Measurements from ENCODE around the gene SOBP.

SOBP gene

DNA sequence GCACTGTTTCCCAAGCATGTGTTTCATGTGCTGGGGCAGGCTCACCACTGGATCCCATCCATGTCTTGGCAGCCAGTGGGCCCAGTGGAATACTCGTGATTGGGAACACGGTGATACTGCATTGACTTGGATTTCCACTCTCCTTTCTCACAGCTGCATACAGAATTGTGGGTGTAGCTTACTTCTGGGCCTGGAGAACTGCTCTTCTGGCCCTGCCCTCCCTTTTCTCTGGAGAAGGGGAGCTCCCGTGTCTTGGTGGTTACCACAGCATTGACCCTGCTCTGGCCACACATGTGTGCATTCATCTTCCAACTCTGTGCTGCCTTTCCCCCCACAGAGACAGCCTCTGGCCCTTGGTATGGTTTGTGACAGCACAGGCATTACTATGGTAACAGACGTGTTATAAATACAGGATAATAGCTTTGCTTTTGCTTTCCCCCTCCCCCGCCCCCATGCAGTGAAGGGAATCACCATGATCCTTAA, 21.6 kb downstream of the SOBP start:
- no peak for ATAC-seq
- TF ChIP-seq ZNF70 (CRISPR knock-in tag; IDR thresholded peaks at IDR 0.05) (no peak), GLIS3 (CRISPR knock-in tag; IDR thresholded peaks at IDR 0.05) (no peak), CSDC2 (CRISPR knock-in tag; IDR thresholded peaks at IDR 0.05) (no peak), ZC3H10 (CRISPR knock-in tag; IDR thresholded peaks at IDR 0.05) (no peak), ISL1 (CRISPR knock-in tag; IDR thresholded peaks at IDR 0.05) (no peak), ZNF565 (CRISPR knock-in tag; conservative IDR thresholded peaks at IDR 0.05; ENCODE audit: low read depth) (no peak), ARNTL (CRISPR knock-in tag; IDR thresholded peaks at IDR 0.05; ENCODE audit: borderline replicate concordance, low read depth) (no peak)
- TF ChIP-seq, protein P1, sequence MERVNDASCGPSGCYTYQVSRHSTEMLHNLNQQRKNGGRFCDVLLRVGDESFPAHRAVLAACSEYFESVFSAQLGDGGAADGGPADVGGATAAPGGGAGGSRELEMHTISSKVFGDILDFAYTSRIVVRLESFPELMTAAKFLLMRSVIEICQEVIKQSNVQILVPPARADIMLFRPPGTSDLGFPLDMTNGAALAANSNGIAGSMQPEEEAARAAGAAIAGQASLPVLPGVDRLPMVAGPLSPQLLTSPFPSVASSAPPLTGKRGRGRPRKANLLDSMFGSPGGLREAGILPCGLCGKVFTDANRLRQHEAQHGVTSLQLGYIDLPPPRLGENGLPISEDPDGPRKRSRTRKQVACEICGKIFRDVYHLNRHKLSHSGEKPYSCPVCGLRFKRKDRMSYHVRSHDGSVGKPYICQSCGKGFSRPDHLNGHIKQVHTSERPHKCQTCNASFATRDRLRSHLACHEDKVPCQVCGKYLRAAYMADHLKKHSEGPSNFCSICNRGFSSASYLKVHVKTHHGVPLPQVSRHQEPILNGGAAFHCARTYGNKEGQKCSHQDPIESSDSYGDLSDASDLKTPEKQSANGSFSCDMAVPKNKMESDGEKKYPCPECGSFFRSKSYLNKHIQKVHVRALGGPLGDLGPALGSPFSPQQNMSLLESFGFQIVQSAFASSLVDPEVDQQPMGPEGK (CRISPR knock-in tag; IDR thresholded peaks at IDR 0.05; ENCODE audit: borderline replicate concordance) = no peak

DNA sequence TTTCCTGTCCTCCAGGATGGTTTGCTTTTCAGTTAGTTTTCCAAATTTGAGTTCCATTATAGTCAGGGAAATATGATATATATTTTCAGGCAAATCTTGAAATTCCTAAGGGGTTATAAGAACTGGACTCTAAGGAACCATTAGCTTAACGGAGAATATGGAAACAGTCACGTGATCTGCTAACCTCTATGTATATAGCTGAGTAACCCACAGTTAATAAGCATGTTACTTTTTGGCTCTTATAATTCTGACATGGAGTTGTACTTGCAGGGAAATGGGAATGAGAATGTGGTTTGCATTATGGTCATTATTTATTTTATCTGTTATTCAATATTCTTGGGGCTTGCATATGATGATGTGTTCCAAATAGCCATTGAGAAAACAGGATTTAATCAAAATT, 23.3 kb downstream of the SOBP start:
- no peak for ATAC-seq
- no peak for TF ChIP-seq CSDC2 (CRISPR knock-in tag; IDR thresholded peaks at IDR 0.05)
- TF ChIP-seq, protein P1 (CRISPR knock-in tag; IDR thresholded peaks at IDR 0.05; ENCODE audit: borderline replicate concordance) = no peak
- no peak for TF ChIP-seq TCF4 (CRISPR knock-in tag; IDR thresholded peaks at IDR 0.05; ENCODE audit: borderline replicate concordance)
- TF ChIP-seq ZNF565 (CRISPR knock-in tag; conservative IDR thresholded peaks at IDR 0.05; ENCODE audit: low read depth) = no peak
- no peak for TF ChIP-seq ESRRG (CRISPR knock-in tag; IDR thresholded peaks at IDR 0.05)
- TF ChIP-seq, protein P2, sequence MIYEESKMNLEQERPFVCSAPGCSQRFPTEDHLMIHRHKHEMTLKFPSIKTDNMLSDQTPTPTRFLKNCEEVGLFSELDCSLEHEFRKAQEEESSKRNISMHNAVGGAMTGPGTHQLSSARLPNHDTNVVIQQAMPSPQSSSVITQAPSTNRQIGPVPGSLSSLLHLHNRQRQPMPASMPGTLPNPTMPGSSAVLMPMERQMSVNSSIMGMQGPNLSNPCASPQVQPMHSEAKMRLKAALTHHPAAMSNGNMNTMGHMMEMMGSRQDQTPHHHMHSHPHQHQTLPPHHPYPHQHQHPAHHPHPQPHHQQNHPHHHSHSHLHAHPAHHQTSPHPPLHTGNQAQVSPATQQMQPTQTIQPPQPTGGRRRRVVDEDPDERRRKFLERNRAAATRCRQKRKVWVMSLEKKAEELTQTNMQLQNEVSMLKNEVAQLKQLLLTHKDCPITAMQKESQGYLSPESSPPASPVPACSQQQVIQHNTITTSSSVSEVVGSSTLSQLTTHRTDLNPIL (CRISPR knock-in tag; IDR thresholded peaks at IDR 0.05; ENCODE audit: low read depth) = no peak
- TF ChIP-seq PPARA (CRISPR knock-in tag; IDR thresholded peaks at IDR 0.05; ENCODE audit: borderline replicate concordance) = no peak
- TF ChIP-seq, protein P3, sequence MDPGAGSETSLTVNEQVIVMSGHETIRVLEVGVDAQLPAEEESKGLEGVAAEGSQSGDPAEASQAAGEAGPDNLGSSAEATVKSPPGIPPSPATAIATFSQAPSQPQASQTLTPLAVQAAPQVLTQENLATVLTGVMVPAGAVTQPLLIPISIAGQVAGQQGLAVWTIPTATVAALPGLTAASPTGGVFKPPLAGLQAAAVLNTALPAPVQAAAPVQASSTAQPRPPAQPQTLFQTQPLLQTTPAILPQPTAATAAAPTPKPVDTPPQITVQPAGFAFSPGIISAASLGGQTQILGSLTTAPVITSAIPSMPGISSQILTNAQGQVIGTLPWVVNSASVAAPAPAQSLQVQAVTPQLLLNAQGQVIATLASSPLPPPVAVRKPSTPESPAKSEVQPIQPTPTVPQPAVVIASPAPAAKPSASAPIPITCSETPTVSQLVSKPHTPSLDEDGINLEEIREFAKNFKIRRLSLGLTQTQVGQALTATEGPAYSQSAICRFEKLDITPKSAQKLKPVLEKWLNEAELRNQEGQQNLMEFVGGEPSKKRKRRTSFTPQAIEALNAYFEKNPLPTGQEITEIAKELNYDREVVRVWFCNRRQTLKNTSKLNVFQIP (CRISPR knock-in tag; IDR thresholded peaks at IDR 0.05; ENCODE audit: borderline replicate concordance, low read depth) = no peak
- TF ChIP-seq OSR1 (CRISPR knock-in tag; IDR thresholded peaks at IDR 0.05) = no peak
- no peak for TF ChIP-seq SNAI2 (CRISPR knock-in tag; IDR thresholded peaks at IDR 0.05)
- TF ChIP-seq ZNF70 (CRISPR knock-in tag; IDR thresholded peaks at IDR 0.05) = no peak

DNA sequence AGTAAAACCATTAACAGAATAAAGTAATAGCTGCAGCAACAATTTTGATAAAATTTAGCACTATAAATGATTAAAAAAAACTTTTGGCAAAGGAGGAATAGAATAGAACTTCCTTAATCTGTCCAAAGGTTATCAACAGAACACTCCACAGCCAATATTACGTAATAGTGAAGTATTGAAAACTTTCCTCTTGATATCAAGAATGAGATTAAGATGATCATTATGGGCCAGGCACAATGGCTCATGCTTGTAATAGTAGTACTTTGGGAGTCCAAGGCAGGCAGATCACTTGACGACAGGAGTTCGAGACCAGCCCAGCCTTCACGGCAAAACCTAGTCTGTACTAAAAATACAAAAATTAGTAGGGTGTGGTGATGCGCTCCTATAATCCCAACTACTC, 26.0 kb downstream of the SOBP start:
- TF ChIP-seq ZFP3 (CRISPR knock-in tag; IDR thresholded peaks at IDR 0.05) = no peak
- TF ChIP-seq BACH2 (CRISPR knock-in tag; IDR thresholded peaks at IDR 0.05; ENCODE audit: borderline replicate concordance) = no peak
- no peak for TF ChIP-seq CSDC2 (CRISPR knock-in tag; IDR thresholded peaks at IDR 0.05)
- no peak for TF ChIP-seq RARB (CRISPR knock-in tag; IDR thresholded peaks at IDR 0.05)
- no peak for TF ChIP-seq TOX (CRISPR knock-in tag; IDR thresholded peaks at IDR 0.05; ENCODE audit: borderline replicate concordance)
- TF ChIP-seq, protein P3 (CRISPR knock-in tag; IDR thresholded peaks at IDR 0.05; ENCODE audit: borderline replicate concordance, low read depth) = no peak
- TF ChIP-seq ESRRG (CRISPR knock-in tag; IDR thresholded peaks at IDR 0.05) = no peak
- TF ChIP-seq ZC3H10 (CRISPR knock-in tag; IDR thresholded peaks at IDR 0.05) = no peak
- TF ChIP-seq ISL1 (CRISPR knock-in tag; IDR thresholded peaks at IDR 0.05) = no peak
- TF ChIP-seq, protein P4, sequence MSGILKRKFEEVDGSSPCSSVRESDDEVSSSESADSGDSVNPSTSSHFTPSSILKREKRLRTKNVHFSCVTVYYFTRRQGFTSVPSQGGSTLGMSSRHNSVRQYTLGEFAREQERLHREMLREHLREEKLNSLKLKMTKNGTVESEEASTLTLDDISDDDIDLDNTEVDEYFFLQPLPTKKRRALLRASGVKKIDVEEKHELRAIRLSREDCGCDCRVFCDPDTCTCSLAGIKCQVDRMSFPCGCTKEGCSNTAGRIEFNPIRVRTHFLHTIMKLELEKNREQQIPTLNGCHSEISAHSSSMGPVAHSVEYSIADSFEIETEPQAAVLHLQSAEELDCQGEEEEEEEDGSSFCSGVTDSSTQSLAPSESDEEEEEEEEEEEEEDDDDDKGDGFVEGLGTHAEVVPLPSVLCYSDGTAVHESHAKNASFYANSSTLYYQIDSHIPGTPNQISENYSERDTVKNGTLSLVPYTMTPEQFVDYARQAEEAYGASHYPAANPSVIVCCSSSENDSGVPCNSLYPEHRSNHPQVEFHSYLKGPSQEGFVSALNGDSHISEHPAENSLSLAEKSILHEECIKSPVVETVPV (CRISPR knock-in tag; IDR thresholded peaks at IDR 0.05) = no peak
- TF ChIP-seq ARNTL (CRISPR knock-in tag; IDR thresholded peaks at IDR 0.05; ENCODE audit: borderline replicate concordance, low read depth) = no peak
- TF ChIP-seq, protein P5, sequence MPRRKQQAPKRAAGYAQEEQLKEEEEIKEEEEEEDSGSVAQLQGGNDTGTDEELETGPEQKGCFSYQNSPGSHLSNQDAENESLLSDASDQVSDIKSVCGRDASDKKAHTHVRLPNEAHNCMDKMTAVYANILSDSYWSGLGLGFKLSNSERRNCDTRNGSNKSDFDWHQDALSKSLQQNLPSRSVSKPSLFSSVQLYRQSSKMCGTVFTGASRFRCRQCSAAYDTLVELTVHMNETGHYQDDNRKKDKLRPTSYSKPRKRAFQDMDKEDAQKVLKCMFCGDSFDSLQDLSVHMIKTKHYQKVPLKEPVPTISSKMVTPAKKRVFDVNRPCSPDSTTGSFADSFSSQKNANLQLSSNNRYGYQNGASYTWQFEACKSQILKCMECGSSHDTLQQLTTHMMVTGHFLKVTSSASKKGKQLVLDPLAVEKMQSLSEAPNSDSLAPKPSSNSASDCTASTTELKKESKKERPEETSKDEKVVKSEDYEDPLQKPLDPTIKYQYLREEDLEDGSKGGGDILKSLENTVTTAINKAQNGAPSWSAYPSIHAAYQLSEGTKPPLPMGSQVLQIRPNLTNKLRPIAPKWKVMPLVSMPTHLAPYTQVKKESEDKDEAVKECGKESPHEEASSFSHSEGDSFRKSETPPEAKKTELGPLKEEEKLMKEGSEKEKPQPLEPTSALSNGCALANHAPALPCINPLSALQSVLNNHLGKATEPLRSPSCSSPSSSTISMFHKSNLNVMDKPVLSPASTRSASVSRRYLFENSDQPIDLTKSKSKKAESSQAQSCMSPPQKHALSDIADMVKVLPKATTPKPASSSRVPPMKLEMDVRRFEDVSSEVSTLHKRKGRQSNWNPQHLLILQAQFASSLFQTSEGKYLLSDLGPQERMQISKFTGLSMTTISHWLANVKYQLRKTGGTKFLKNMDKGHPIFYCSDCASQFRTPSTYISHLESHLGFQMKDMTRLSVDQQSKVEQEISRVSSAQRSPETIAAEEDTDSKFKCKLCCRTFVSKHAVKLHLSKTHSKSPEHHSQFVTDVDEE (CRISPR knock-in tag; IDR thresholded peaks at IDR 0.05) = no peak
- no peak for TF ChIP-seq OSR1 (CRISPR knock-in tag; IDR thresholded peaks at IDR 0.05)
- TF ChIP-seq ZNF8 (CRISPR knock-in tag; IDR thresholded peaks at IDR 0.05) = no peak
- no peak for TF ChIP-seq ZNF70 (CRISPR knock-in tag; IDR thresholded peaks at IDR 0.05)
- TF ChIP-seq SNAI2 (CRISPR knock-in tag; IDR thresholded peaks at IDR 0.05) = no peak
- TF ChIP-seq PPARA (CRISPR knock-in tag; IDR thresholded peaks at IDR 0.05; ENCODE audit: borderline replicate concordance) = no peak
- no peak for TF ChIP-seq ZNF565 (CRISPR knock-in tag; conservative IDR thresholded peaks at IDR 0.05; ENCODE audit: low read depth)

More for the DNA sequence above, 26.0 kb downstream of the SOBP start:
- no peak for ATAC-seq

Data from SK-N-SH treated with all-trans-retinoic acid at 6 μM for 48 hours (cell line).